Vagina (tissue), 2 donors: ENCODE results near the gene ADGRG3.

Source experiments
- POLR2A ChIP-seq, 2 donors: fragments of 450-650 bp; IDR thresholded peaks; one replicate each; pipeline ENCODE4 v1.6.1; 2017; ENCODE audit warnings: antibody characterized with exemption in 2 of 2, mild to moderate bottlenecking in 2 of 2, moderate library complexity in 2 of 2
- TF ChIP-seq, protein P1 (sequence below), 3 experiments: fragments of 450-650 bp in 2 of 3; fragments of 200-600 bp in 1 of 3; sonication (generic) in 1 of 3; IDR thresholded peaks; one replicate each; pipeline ENCODE4 v1.5.1; 2017 to 2019; ENCODE audit warnings: antibody characterized with exemption in 3 of 3, mild to moderate bottlenecking in 2 of 3, moderate library complexity in 2 of 3

GRCh38 chr16:57701759-57702371 lies 33.8 kb downstream of the ADGRG3 start:
- TF ChIP-seq POLR2A (IDR thresholded peaks at IDR 0.05) = no peak
- TF ChIP-seq, protein P1, sequence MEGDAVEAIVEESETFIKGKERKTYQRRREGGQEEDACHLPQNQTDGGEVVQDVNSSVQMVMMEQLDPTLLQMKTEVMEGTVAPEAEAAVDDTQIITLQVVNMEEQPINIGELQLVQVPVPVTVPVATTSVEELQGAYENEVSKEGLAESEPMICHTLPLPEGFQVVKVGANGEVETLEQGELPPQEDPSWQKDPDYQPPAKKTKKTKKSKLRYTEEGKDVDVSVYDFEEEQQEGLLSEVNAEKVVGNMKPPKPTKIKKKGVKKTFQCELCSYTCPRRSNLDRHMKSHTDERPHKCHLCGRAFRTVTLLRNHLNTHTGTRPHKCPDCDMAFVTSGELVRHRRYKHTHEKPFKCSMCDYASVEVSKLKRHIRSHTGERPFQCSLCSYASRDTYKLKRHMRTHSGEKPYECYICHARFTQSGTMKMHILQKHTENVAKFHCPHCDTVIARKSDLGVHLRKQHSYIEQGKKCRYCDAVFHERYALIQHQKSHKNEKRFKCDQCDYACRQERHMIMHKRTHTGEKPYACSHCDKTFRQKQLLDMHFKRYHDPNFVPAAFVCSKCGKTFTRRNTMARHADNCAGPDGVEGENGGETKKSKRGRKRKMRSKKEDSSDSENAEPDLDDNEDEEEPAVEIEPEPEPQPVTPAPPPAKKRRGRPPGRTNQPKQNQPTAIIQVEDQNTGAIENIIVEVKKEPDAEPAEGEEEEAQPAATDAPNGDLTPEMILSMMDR (IDR thresholded peaks at IDR 0.05) = no peak
